Inferior parietal cortex (tissue), 1 donor: ENCODE results near the gene GLDC.

Experiments
- DNase-seq: peaks from one replicate; pipeline ENCODE4 v3.0.0-alpha.2; 2016; ENCODE audit errors: extremely low spot score

GLDC gene

DNA sequence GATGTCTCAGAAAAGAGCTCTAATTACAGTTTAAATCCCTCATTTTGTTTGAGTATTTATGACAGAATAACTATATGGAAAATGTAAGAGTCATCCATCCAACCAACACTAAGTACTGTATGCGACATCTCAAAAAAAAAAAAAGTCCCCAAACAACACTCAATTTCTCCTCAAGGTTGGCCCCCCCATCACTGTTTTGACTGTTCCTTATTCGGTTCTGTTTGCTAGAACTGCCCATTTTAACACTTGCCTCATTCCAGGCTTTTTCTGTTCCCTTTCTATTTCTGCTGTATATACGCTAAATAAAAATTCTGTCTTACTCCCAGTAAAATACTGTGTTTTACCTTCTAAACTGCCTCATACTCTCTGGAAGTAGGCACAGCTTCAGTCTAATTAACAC is 25.2 kb downstream of the GLDC start:
- DNase-seq, result no peak

DNA sequence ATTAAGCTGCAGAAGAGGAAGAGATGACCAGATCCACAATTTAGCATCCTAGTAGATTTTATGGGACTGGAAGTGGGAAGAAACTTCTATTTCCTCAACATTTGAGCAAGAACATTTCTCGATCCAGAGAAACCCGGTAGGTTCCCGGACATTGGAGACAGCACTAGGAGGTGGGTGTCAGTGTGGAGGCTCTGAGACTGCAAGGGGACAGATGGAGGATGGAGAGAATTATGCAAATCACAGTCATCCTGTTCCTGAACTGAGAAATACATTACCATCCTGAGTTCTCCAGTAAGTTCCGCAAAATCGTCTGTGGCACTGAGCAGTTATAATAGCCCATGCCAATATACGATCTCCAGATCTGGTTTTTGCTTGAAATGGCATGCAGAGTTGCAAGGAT is 25.6 kb downstream of the GLDC start:
- DNase-seq, result no peak

DNA sequence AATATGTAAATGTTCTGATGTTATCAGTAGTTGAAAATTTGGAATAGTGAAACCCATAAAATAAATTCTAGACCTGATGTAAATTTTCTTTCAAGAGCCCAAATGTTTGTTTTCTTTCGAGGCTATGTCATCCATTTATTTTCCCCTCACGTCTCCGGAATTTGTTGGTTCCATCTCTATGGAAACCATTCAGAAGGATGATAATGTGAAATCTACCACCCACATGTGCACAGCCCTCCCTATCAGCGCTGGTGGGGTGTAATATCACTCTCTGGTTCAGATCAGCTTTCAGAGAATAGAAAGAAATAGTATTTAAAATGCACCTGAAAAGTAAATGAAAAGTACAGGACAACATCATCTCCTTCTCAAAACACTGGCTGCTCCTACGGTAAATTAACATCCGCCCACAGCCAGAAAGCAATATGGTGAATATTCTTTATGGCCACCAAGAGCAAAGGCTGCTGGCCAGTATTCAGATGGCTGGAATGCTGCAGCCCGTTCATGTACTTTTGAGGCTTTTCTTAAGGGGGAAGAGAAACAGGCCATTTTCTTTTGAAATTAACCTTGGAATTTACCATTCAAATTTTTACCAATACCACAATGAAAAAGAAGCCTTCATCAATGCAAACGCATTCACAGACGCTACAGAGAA is 28.5 kb downstream of the GLDC start:
- DNase-seq, result no peak

DNA sequence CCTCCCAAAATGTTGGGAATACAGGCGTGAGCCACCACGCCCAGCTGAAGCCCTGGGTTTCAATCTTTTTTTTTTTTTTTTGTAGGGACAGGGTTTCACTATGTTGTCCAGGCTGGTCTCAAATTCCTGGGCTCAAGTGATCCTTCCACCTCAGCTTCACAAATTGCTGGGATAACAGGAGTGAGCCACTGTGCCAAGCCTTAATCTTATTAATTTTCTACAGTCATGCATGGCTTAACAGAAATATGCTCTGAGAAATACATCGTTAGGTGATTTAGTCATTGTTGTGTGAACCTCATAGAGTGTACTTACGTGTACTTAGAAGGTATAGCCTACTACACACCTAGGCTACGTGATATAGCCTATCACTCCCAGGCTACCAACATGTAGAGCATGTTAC is 31.0 kb downstream of the GLDC start:
- no peak for DNase-seq

DNA sequence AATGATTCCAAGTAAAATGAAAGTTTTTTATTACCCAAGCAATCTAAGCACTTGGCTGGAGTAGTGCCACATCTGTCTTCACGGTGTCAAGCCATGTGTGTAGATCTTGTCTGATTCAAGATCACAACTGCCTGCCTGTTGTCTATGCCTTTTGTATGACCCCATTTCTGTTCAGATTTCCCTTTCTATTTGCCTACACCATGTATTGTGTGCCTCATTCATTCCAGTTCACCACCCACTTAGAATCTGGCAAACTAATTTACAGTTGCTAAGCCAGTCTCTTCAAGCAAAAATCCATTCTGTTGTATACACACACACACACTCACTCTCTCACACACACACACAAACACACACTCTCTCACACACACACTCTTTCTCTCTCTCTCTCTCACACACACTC is 33.7 kb downstream of the GLDC start:
- no peak for DNase-seq

DNA sequence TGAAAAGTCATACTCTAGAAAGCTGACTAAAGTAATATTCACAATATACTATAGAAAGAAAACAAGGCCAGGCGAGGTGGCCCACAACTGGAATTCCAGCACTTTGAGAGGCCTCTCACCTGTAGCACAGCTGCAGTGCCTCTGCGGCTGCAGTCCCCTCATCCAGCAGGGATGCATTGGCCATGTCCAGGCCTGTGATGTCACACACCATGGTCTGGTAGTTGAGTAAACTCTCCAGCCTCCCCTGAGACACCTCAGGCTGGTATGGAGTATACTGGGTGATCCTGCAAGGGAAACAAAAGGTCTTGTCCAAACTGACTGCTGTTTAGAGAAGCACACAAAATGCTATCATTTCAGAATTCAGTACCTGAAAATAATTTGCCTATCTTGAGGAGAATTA is 35.5 kb downstream of the GLDC start:
- DNase-seq, result no peak

DNA sequence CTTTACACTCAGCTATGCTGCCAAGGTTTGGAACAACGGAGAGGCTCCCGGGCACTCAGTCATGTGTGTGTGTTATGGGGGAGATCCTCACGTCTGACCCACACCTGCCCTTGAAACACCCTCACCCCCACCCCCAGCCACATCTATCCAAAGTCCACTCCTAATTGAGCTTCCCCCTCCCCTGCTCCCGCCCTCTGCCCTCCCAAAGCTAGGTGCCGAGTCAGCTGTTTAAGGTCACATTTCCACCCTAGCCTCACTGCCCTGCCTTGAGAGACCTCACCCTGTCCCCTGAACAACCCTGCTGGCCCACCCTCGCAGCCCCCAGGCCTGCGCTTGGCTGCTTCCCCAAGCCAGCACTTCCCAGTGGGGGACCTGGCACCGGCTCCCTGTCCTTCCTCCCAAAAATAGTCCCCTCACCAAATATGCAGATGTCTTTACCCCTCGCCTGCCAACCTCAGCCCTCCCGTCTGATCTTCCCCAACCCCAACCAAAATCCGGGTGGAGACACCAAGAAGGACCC is 36.0 kb downstream of the GLDC start:
- no peak for DNase-seq

DNA sequence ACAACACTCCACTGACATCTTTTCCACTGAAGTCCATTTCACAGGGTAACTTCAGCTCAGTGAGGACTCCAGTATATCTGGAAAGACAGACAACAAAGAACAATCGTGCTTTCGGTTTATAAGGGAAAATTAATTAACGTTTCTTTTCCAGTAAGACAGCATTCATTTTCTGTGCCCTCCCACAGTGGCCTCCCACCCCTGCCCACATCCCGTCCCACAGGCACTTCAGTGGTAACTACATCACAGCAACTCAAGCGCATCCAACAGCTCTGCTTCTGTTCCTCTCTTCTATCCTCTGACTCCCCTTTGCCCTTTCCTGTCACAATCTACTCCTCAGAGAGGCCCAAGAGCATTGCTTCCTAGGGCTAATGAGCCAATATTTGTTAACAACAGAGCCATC is 40.3 kb downstream of the GLDC start:
- no peak for DNase-seq

DNA sequence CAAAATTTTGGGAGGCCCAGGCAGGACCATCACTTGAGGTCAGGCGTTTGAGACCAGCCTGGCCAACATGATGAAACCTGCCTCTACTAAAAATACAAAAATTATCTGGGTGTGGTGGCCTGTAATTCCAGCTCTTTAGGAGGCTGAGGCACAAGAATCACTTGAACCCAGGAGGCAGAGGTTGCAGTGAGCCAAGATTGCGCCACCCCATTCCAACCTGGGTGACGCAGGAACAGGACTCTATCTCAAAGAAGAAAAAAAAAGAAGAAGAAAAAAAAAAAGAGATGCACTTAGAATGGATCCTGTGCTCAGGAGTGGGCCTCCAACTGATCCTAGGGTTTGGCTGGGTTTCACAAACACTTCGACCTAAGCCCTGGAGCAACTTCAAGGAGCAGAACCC is 45.1 kb downstream of the GLDC start:
- no peak for DNase-seq

DNA sequence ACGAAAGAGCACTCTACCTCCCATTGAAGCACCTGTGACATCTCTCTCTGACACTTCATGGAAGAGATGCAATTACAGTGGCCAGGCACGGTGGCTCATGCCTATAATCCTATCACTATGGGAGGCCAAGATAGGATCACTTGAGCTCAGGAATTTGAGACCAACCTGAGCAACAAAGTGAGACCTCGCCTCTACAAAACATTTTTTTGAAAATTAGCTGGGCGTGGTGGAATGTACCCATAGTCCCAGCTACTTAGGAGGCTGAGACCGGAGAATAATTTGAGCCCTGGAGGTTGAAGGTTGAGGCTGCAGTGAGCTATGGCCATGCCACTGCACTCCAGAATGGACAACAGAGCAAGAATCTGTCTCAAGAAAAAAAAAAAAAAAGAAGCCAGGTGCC is 45.5 kb downstream of the GLDC start:
- no peak for DNase-seq

DNA sequence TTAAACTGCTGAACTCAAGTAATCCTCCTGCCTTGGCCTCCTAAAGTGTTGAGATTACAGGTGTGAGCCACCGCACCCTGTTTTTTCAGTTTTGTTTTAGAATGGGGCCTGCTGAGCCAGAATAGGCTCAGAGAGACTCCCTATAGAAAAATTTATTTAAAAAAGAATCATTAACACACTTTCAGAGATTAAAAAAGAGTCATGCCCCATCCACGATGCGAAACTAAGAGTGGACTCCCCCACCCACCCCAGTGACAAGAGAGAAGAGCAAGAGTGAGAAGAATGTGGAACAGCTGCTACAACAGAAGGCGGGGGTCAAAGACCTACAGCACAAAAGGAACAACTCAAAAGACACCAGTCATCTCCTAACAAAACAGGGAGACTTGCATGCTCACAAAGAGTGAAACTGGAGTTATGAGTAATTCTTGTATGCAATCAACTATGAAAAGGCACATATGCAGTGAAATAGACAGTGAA is 47.2 kb downstream of the GLDC start:
- no peak for DNase-seq

DNA sequence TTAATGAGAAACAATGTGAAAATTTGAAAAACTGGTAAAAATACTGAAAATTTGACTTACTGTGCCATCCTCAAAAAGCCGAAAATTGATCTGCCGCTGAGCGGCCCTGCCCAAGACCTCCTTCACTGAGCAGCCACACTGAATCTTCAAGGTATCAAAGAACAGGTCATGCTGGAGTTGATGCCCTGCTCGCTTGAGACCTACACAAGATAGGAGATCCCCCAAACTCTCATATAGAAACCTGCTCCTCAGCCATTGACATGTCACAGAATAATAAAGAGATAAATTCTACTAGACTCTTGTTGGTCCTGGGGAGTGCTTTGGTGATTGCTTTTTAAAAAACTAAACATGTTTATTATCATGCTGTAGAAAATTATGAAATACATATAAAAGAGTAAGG is 52.7 kb downstream of the GLDC start:
- DNase-seq, result no peak

DNA sequence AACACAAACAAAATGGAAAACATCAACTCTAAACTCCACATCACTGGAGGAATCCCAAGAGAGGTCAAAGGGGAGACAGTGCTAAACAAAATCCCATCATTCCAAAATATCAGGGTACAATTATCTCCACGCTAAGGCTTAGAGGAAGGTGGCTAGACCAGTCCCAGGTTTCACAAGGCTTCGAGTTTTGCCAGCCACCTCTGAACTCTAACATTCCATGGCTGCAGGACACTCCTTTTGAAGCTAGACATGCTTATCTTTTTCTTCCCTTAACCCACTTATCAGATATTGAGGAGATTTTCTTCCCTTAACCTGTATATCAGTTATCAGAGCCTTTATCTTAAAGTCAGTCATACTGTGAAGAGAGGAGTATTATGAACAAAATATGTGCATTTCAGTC is 53.3 kb downstream of the GLDC start:
- DNase-seq, result no peak

DNA sequence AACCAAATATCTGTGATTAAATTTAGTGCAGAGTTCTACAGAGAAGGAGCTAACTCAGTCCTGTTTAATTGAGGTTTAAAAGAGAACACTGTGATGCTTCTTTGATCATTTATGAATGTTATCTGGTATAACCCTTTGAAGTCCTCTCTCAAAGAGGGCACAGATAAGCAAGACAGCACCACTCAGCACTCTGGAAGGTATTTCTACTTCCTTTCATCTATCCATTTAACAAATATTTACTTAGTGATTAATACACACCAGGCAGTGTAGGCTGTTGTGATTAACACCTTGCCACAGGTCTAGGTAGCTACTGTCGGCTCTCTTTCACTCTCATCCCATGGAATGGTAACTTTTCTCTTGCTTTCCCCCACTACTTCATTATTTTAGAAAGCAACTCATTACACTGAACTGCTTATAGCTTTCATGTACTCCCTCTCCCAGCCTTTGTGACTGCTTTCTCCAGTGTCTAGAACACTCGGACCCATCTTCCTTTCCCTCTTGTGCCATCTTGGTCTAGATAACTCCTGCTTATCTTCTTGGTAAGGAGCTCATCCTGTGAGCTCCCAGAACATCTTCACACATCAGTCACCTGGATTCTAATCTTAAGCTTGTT is 54.7 kb downstream of the GLDC start:
- DNase-seq, result no peak

DNA sequence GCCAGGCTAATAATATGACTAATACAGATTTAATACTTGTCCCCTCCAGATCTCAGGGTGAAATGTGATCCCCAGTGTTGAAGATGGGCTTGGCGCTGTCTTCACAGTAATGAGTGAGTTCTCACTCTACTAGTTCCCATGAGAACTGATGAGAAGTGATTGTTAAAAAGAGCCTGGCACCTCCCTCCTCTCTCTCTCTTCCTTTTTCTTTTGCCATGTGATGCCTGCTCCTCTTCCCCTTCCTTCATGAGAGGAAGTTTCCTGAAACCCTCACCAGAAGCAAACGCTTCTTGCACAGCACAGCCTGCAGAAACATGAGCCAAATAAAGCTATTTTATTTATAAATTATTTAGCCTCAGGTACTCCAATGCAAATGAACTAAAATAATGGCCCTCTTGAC is 55.2 kb downstream of the GLDC start:
- DNase-seq, result no peak

DNA sequence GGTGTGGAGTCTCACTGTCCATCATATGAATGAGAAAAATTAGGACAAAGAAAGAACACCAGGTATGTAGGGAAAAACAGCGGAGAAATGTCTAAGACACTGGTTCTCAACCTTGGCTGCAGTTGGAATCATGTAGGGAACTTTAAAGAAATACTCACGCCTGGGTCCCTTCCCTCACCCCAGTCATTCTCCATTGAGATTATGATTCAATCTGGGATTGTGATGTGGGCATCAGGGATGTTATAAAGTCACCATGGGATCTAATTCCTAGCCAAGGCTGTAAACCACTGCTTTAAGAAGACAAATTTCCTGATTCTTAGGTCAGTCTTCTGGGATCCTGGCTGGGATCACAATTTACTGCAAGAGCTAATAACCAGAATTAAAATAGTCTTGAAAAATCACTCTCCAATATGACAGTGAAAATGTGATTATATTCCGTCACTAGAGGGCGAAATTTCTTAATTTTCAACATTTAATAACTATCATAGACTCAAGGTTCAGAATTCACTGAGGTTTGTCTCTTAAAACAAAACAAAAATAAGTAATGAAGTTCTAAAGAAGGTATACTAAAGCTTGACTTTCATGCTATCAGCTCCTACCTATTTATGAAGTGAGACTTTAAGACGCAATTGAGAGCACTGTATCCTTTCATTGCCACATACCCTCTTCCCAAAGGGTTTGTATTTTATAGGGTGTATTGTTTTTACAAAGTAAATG is 60.5 kb downstream of the GLDC start:
- peak; percentile 82 for DNase-seq

DNA sequence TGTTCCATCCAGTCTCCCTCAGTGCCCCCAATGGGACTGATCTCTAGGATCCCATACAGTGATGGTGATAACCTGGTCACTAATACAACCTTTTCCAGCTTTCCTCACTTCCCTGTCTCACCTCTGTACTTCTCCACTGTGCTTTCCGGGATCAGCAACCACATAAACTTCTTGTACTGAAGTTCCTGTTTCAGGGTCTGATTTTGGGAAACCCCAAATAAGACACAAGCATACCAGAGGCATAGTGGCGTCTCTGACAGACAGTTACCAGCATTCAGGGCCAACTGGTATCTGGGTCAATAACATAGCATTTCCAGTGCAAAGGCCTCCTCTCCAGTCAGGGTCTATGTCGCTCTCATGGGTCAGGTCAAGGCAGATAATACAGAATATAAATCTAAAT is 64.3 kb downstream of the GLDC start:
- DNase-seq, result no peak

DNA sequence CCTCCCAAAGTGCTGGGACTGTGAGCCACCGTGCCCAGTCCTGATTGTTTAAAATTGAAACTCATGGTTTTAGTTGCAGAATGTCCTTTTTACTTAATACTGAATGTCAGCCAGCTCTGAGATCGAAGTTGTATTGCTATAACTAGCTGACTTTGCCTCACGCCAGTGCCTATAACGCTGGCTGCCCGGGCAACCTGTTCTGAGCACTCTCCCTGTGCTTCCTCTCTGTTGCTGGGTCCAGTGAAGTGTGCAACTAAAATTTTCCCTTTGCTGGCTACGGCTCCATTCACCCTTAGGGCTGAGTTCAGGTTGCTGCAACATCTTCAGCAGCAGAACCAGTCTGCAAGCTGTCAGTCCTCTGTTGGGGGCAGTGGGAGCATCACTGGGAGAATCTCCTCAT is 65.9 kb downstream of the GLDC start:
- DNase-seq, result no peak

DNA sequence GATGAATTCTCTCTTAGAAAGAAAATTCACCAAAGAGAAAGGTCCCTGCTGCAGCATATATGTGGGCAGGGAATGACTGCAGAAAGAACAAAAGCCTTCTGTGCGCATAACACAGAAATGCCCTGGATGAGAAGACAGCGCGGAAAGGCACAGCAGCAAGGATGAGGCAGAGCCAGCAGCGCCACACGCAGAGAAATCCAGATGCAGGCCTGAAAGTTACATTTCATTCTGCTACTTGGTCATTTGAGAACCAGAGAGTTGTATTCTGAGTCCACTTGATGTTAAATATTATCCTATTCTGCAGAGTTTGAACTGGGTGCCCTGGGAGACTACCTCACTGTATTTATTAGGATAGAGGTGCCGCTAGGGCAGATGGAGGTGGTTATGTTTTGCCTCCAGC is 68.5 kb downstream of the GLDC start:
- DNase-seq, result peak; percentile 58

DNA sequence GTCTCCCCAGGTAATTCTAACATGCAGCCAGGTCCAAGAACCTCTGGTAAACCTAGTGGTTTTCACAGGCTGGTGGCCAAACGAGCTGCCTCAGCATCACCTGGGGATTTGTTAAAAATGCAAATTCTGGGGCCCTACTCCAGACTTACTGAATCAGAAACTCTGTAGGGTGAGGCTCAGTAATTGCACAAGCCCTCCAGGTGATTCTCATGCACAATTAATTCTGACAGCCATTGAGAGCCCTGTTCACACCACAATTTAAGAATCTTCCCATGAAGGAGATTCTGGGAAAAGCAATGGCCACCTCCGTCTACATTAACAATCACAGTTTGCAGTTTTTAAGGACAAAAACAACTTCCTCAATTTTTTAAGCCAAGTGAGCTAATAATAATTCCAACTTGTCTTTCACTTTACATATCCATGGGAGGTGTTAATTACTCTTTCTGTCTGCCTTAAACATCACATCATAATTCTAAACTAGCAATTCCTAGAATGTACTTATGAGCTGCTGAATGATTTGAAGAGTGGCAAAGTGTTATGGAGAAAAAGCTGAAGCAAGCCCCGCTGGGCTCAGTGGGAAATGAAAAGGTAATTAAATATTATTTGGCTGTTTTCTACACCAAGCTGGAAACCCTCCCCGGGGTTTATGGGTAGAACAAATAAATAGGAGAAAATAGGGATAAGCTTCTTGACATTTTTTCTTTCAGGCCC is 70.0 kb downstream of the GLDC start:
- no peak for DNase-seq

DNA sequence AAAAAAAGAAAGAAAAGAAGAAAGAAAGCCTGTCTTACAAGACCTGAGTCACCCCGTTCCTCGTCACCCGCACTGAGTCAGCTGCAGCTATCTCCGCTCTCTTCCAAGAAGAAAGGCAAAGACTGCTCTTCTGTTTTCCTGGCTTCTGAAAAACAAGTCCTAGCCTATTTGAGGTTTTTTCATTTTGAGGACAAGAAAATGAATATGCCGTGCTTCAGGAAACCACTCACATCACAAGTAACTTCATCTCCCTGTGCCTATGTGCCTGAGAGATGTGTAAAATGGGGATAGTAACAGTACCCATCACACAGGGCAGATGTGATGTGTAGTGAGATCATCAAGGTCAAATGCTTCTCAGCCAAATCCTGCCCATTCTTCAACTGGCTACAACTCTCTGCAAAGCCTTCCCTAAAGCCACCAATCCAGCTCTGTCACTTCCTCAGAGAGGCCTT is 78.4 kb downstream of the GLDC start:
- peak; percentile 58 for DNase-seq

DNA sequence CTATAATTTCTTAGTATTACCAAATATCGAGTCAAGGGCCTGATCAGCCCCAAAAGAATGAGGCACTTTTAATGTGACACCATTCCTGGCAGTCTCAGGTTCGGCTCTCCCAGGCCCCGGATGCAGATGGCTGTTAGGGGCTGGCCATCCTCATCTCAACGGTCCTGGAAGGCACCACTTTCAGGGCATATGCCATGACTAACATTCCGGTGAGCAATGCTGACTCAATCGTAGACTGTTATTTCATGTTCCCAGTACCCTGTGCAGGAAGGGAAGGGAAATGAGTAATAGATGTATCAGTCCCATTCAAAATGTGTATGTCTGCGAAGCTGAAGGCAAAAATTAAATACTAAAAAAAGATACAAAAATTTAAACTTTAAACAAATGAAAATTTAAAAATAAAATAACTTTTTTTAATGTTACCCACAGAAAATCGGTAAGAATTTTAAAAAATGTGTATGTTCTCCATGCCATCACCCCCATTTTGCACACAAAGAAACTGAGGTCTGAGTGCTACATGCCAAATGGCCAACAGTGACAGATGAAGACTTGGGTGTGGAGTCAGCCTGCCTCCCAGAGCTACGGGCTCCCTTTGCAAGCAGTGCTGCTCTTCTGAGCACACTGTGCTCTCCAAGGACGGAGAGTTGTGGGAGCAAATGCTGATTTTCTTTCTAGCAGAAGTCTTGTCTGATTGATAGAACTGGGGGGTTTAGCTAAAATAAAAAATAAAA is 79.0 kb downstream of the GLDC start:
- DNase-seq, result peak; percentile 43
